HG03469 (cell line): ENCODE results near the gene LRRFIP1.
"Not testable (repeated sequence)": the region's sequence is repeated elsewhere in the genome, so short reads cannot be mapped to it uniquely, and the experiment has no call there.

Source experiments
- ATAC-seq: cut with Tn5 transposase; IDR thresholded peaks from one replicate; pipeline ENCODE4 v1.9.1; 2021; ENCODE audit warnings: mild to moderate bottlenecking, moderate library complexity, moderate number of reproducible peaks; ENCODE audit not compliant: unreplicated experiment

The LRRFIP1 gene

DNA sequence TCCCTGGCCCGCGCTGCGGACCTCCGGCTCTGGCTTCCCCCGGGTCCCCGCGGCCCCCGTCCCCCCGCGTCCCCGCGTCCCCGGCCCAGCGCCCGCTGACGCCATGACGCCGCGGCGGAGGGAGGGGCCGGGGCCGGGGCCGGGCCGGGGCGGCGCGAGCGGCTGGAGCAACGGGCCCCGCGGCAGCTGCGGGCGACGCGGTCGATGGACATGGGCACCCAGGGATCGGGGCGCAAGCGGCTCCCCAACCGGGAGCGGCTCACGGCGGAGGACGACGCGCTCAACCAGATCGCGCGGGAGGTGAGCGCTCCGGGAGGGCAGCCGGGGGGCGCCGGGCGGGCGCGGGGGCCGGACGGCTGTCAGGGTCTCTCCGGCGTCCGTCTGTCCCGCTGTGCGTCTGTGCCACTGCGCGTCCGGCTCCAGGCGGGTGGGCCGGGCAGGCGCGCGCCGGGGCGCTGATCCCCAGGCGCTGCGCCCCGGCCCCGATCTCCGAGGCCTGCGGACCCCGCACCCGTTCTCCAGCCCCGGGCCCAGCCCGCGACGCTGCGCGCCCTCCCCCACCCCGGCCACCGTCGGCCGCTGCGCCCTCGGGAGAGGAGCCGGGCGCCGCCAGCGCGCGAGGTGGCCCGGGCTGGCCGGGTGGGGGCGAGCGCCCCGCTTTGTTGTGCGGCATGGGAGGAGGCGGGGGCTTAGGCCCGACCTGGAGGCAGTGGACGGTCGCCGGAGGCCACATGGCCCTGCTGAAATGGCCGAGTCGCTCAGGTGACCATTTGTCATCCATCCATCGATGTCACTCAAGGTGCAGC lies at the start of gene LRRFIP1:
LRRFIP1 (plus strand) TSS at position 147 of the 806 bp plus-strand sequence; CDS start at position 205, 58 bp downstream.
- ATAC-seq: no peak

- no peak for ATAC-seq
Observed at GRCh38 chr2:237577956-237578870, 49.2 kb upstream of the LRRFIP1 start.

DNA sequence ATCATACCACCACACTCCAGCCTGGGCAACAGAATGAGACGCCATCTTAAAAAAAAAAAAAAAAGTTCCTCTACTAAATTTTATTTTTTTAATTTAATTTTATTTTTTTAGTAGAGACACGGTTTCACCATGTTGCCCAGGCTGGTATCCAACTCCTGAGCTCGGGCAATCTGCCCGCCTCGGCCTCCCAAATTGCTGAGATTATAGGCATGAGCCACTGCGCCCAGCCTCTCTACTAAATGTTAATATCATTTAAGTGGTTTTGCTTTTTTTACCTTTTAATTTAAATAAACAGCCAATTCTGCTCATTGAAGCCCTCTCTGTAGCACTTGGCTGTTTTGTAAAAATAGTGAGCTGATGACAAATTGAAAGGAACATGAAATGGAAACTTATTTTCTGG lies 46.1 kb upstream of the LRRFIP1 start:
- no peak for ATAC-seq

DNA sequence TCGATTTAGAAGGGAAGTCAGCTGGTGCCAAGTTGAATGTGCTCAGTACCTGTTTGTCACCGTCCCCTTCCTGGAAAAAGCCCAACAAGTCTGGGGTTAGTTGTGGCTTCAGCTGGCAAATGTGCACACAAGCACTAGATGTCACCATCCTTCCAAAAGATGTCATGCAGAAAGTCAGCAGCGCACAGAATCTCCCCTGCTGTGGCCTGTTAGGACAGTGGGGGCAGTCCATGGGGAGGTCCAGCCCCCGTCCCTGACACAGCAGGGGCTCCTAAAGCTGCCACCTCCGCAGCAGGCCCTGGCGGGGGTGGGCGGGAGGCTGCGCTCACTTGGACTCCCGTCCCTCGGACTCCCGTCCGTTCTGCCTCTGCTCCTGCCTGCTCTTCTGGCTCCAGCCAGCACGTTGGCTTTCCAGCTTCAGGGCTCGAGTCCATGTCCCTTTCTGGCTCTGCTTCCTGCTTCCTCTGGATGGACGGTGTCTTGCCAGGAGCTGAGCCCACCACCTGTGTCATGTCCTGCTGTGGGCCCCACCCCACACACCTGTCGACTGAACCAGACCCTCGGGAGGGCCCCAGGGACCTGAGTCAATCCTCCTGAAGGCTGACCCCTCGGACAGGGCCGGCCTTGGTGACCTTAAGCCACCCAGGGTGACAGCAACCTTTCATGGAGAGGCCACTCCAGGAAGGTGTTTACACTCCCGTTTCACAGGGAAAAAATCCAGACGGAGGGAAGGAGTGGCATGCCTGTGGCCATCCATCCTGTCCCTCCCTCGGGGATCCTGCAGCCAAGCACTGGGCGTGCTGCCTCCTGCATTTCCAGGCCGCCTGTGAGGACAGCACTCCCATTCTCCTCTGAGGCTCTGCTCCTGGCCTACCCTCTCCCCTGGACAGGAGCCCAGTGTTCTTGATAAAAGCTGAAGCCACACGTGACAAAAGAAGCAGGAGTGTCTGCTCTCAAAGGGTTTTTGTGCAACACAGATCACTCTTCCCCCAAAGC lies 45.3 kb upstream of the LRRFIP1 start:
- ATAC-seq: no peak

DNA sequence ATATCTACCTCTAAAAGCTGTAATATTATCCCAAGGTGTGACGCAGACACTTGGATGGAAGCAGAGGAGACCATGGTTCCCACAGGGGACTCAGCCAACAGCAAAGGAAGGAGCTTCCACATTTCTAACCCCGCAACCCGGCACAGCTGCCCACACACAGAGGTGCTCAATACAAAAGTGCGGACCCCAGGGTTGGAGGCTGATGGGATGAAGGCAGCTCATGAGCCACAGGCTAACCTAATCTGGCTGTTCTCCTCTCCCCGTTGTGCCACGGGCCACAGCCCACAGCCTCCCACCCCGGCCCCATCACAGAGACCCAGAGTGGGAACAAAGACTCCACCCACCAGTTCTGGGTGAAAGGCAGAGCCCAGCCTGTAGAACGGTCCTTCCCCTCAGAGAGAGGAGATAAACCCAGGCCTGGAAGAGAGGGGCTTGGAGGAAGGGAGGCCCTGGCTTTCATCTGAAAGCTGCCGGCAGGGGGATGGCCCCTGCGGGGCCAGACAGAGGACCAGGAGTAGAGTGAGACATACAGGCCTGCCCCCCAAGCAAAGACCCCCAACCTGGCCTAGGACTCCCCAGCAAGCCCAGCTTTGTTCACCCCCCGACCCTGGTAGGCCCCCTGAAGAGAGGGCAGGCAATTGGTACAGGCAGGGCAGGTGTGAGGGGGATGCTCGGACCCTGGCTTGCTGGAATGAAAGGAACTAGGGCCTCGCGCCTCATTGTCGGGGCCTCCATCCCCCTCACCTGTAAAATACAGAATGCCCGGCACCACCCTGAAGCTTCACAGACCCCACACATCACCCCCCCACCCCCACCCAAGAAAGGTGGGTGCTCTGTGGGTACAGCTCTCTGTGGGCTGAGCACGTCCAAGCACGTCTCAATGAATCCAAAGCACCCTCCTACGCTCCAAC lies 43.7 kb upstream of the LRRFIP1 start:
- ATAC-seq: no peak

- ATAC-seq: no peak
Observed at GRCh38 chr2:237585590-237586221, 41.7 kb upstream of the LRRFIP1 start.

- no peak for ATAC-seq
Observed at GRCh38 chr2:237588044-237588696, 39.2 kb upstream of the LRRFIP1 start.

DNA sequence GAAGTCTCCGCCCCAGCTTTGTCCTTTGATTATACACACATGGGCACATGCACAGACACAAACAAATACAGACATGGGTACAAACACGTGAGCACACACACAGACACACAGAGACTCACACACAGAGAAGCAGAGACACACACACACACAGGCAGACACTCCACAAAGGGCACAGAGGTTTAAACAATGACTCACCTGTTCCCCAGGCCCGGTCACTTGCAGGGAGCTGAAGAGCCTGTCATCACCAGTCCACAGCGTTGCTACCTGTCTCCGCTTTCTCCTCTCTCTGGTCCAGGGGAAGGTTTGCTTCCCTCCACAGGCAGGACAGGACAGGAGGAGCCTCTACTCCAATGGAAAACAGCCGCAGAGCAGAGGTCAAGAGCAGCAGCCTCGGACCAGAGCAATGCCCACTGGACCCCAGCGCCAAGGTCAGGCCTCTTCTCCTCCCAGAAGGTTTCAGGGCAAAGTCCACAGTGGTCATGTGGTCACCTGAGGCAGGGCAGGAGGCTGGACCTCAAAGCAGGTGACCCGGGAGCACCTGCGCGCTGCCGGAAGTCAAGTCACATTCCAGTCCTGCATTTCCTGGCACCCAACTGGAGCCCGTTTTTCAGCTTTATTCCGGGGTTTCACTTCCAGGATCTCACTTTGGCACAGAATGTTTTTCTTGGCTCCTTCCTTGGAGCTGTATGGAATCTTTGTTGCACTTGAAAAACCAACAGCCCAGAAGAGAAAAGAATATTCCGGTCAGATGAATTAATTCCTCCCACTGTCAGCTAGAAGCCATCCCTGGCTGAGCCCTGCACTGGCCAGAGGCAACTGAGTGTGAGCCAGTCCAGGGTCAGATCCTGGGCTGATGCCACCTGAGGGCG lies 36.9 kb upstream of the LRRFIP1 start, which contains the start of gene RAB17:
RAB17 (minus strand) TSS at position 463 of the 869 bp plus-strand sequence. CDS start 4,580 bp downstream, outside the sequence.
- ATAC-seq: no peak

DNA sequence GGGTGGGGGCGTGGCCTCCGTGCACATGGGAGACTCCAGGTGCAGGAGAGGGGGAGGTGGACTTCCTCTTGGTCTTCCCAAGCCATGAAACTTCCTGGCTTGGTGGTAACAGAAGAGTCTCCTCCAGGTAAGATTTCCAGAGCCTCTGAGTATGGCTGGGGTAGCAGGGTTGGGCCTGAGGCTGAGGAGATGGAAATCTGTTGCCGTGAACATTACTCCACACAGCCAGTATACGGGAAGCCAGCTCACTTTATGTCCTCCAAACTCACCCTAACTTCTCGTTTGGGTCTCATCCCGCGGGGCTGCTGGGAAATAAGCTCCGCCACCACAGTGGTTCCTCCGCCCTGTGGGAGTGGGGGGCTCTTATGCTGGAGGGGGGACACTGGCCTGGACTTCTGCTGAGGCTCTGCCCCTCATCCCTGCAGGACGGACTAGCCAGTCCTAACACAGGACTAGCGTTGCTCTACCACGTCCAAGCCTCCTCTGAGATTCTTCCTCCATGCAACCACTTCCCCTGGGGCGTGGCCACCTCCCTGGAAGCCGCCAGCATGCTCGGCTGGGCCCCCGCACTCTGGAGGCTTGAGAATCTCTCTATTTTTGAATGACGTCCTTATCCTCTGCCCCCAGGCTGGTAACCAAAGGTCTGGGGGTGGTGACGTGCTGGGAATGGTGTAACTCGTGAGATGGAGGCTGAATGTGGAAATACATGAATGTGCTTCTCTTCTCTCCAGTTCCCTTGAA lies 36.1 kb upstream of the LRRFIP1 start:
- ATAC-seq: no peak

- ATAC-seq: no peak
Observed at GRCh38 chr2:237592425-237592980, 34.9 kb upstream of the LRRFIP1 start.

DNA sequence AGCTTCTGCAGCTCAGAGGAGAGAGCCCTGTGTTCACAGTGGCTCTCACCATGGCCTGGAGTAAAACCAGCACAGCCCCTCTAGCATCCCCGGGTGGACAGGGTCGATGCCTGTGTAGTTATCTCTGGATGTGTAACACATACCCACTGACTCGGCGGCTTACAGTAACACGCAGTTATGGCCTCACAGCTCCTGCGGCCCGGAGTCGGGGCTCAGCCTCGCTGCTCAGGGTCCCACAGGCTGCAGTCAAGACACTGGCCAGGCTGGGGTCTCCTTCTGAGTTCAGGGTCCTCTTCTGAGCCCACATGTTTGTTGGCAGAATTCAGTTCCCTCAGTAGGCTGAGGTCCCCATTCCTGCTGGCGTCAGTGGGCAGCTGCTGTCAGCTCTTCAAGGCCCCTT lies 34.4 kb upstream of the LRRFIP1 start:
- no peak for ATAC-seq

- ATAC-seq: no peak
Observed at GRCh38 chr2:237593596-237594320, 33.6 kb upstream of the LRRFIP1 start.

GRCh38 chr2:237594514-237594871 lies 32.9 kb upstream of the LRRFIP1 start:
- ATAC-seq: no peak

DNA sequence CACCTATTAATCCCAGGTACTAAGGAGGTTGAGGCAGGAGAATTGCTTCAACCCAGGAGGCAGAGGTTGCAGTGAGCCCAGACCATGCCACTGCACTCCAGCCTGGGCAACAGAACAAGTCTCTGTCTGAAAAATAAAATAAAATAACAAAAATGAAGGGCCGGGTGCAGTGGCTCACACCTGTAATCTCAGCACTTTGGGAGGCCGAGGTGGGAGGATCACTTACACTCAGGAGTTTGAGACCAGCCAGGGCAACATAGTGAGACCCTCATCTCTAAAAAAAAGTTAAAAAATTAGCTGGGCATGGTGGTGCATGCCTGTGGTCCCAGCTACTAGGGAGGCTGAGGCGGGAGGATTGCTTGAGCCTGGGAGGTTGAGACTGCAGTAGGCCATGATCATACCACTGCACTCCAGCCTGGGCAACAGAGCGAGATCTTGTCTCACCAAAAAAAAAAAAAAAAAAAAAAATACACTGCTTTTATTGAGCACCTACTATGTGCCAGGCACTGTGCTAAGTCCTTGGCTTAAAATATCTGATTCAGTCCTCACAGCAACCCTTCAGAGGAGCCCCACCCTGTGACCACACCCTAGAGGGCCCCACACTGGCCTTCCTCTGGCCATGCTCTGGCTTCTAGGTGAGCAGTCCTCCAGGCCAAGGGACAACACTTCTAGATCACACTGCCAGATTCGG lies 31.4 kb upstream of the LRRFIP1 start:
- not testable (repeated sequence) for ATAC-seq

GRCh38 chr2:237596520-237597195 lies 30.7 kb upstream of the LRRFIP1 start:
- no peak for ATAC-seq
